Right lobe of liver (tissue), 4 donors: ENCODE measurements around the gene C4B.
"Not testable (repeated sequence)": the region's sequence is repeated elsewhere in the genome, so short reads cannot be mapped to it uniquely, and the experiment has no call there.

Experiments
- CTCF ChIP-seq, 4 donors: fragments of 200-600 bp in 3 of 4; fragments of 450-650 bp in 1 of 4; IDR thresholded peaks; one replicate each; pipeline versions ENCODE4 v1.5.1 to v1.8.0; 2016 to 2022; ENCODE audit warnings: antibody characterized with exemption in 4 of 4, mild to moderate bottlenecking in 2 of 4
- POLR2A ChIP-seq: fragments of 450-650 bp; IDR thresholded peaks from one replicate; pipeline ENCODE4 v1.6.1; 2017; ENCODE audit warnings: antibody characterized with exemption, mild to moderate bottlenecking
- donor health status: DM: no; HTN: no; CAD: no.
- donor health status: DM: no; HTN: no; CAD: no.
- donor health status: DM: no; HTN: yes; CAD: no.

DNA sequence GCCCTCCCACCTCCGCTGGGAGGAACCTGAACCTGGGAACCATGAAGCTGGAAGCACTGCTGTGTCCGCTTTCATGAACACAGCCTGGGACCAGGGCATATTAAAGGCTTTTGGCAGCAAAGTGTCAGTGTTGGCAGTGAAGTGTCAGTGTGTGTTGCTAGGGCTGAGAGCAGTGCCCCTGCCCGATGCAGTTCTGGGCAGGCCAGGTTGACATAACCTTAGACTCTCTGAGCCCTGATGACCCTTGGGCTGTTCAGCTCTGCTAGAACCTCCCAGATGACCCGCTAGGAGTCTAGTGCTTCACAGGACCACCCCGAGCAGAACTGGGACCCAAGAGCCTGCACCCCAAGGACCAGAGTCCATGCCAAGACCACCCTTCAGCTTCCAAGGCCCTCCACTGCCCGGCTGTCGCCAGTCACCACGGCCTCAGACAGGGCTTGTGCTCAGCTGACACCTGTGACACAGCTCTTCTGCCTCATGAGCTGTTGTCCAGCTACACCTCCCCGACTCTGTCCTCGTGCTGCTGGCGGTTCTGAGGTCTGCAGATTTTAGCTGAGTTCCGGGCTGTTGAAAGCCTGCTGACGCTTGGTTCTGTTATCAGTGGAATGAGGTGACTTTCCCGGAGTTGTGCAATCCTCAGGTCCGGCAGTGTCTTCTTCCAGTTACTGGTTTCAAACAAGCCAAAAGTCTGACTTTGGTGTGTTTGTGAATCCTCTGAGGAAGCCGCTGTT, 20.9 kb downstream of the C4B start:
- not testable (repeated sequence) for TF ChIP-seq CTCF (IDR thresholded peaks at IDR 0.05); POLR2A
